GM18873 (cell line): Measurements from ENCODE around the gene BTBD19.
"Not testable (repeated sequence)": the region's sequence is repeated elsewhere in the genome, so short reads cannot be mapped to it uniquely, and the experiment has no call there.

Experiments used
- ATAC-seq: cut with Tn5 transposase; IDR thresholded peaks from one replicate; pipeline ENCODE4 v1.9.1; 2021; ENCODE audit warnings: mild to moderate bottlenecking, moderate library complexity, moderate number of reproducible peaks; ENCODE audit not compliant: unreplicated experiment, low FRiP score

Gene BTBD19

DNA sequence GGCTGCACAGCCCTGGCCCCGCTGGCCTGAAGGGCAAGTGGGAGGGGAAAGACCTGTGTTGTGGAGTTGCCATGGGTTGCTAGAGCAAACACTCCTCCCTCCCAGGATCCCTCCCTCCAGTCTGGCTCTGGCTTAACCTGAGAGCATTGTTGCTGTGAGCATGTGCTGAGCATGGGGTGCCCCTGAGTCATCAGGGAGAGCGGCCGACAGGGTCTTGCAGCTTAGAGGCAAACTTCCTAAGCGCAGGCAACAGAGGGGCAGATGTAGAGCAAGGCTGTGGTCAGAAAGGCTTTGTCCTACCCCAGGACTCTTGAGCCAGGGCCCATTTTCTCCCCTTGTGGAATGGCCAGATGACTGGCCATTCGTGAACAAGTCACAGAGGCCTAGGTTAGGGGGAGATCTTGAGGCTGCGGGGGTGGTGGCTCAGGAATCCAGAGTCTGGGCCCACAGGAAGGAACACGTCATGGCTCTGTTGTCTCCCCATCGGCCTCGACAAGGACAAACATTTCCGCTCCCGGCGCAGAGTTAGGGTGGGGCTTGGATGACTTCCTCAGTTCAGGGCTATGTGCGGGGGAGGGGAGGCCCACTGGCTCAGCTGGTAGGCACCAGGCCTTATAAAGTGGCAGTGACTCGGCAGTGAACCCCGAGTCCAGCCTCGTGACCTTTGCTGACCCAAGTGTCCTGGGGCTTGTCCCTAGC, 810 bp upstream of the BTBD19 start:
- no peak for ATAC-seq

DNA sequence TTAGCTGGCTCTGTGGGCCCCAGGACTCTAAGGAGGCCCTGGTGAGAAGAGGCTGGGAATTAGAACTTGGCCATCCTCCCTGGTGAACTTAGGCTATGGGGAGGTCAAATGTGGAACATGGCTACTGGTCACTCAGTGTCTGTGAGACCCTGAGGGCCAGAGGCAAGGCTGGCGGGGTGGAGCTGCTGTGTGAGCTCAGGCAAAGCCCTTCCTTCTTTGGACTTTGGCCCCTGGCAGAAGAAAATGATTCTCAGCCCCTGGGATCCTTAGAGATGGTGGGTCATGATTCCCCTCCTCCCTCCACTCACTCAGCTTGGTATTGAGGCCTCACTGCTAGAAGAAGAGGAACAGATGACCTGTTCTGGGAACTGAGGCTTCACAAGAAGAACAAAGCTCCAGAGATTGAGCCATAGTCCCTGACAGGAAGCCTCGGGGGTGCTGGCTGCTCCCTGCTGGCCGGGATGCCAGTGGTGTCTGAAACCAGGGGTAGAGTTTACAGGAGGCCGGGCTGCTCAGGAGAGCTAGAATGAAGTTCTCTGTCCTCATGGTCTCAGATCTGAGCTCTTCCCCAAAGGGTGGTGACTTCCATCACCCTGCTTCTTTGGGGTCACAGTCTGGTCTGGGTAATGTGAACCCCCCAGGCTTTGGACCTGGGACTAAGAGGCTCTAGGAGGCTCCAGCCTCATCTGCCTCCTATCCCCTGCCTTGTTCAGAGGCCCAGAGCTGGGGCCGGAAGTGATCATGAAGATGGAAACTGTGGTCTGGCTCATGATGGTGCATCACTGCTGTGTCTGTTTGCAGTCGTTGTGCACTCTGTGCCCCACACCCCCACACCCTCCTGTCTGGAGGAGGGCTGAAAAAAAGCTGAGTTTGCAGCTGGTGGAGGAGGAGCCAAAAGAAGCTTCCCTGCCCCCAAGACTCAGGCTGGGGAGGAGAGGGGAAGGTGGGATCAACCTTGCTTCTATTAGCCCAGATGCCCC, 905 bp downstream of the BTBD19 start:
- ATAC-seq: no peak

DNA sequence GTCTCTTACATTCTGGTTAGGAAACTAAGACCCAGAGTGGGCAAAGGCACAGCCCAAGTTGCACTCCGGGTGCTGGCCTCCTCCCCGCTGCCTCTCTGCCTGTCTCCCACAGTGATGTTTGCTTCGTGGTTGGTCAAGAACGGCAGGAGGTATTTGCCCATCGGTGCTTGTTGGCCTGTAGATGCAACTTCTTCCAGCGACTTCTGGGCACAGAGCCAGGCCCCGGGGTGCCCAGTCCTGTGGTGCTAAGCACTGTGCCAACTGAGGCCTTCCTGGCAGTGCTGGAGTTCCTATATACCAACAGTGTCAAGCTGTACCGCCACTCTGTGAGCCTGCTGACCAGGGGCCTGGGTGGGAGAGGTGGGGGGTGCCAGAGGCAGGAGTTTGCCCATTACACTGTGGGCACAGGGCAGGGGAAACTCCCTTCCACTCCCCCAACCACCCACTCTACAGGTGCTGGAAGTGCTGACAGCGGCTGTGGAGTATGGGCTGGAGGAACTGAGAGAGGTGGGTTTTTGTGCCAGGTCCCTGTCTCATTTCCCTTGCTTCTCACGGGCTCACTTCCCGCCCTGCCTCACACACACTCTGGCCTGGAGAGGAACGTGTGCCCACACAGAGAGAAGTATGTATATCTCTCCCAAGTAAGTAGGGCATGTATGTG, 1.9 kb downstream of the BTBD19 start:
- no peak for ATAC-seq

DNA sequence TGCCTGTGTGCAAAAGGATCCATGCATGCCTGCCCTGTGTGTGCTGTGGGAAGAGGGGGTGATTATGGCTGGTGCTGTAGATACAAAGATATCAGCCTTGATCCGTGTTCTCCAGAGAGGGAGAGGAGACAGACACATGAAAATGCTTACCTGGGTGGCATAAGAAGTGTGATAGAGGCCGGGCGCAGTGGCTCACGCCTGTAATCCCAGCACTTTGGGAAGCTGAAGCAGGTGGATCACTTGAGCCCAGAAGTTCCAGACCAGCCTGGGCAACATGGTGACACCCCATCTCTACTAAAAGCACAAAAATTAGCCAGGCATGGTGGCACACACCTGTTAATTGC, 2.4 kb downstream of the BTBD19 start:
- not testable (repeated sequence) for ATAC-seq

DNA sequence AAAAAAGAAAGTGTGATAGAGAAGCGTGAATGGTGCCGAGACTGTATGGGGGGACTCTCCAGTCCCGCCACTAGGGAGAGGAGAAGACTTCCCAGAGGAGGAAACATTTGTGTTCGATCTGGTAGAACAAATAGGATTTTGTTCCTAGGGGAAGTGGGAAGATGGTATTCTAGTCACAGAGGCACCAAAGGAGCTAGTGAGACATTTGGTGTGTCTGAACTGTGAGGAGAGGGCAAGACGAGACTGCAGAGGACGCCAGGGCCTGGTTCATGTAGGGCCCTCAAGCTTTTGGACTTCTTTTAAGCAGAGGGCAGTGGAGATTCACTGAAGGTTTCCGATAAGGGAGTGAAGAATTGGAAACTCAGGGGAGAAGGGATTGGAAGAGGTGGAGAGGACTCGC, 2.9 kb downstream of the BTBD19 start:
- no peak for ATAC-seq

DNA sequence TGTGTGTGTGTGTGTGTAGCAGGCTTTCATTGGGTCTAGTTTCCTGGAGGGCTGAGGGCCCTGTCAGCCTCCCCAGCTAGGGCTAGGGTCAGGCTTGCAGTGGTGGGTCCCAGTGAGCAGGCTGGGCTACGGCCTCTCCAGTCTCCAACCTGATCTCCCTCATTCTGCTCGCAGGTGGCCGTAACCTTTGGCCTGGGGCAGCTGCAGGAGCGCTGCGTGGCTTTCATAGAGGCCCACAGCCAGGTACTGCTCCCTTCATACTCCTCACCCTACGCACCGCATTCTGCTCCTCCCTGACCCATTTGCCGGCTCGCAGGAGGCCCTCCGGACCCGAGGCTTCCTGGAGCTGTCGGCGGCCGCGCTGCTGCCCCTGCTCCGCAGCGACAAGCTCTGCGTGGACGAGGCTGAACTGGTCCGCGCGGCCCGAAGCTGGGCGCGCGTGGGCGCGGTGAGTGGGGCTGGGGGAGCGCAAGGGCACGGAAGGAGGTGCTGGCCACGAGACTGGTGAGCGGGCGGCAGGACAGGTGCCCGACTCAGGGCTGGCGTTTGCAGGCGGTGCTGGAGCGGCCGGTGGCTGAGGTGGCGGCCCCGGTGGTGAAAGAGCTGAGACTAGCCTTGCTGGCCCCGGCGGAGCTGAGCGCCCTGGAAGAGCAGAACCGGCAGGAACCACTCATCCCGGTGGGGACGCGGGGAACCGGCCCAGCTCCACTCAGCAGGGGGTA, 4.7 kb downstream of the BTBD19 start:
- ATAC-seq: no peak

DNA sequence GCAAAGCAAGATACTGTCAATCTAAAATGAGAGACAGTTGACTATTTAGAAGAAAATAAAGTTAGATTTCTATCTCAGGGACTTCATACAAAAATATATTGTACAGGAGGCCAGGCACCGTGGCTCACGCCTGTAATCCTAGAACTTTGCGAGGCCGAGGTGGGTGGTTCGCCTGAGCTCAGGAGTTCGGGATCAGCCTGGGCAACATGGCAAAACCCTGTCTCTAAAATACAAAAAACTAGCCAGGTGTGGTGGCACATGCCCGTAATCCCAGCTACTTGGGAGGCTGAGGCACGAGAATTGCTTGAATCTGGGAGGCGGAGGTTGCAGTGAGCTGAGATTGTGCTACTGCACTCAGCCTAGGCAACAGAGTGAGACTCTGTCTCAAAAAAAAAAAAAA, 7.6 kb downstream of the BTBD19 start:
- ATAC-seq: not testable (repeated sequence)

DNA sequence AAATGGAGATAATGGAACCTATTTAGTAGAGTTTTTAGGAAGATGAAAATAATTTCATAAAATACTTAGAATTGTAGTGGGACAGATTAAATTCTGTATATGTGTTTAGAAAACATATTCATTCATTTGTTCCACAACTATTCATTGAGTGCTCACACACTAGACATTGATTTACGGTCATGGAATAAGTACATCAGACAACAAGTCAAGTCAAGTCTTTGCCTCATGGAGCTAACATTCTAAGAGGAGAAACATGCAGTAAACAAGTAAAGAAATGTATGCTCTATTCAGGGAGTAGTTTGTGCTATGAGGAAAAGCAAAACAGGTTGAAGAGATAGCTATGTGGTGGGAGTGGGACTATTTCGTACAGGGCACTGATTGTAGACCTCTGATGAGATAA, 9.0 kb downstream of the BTBD19 start:
- ATAC-seq: no peak

DNA sequence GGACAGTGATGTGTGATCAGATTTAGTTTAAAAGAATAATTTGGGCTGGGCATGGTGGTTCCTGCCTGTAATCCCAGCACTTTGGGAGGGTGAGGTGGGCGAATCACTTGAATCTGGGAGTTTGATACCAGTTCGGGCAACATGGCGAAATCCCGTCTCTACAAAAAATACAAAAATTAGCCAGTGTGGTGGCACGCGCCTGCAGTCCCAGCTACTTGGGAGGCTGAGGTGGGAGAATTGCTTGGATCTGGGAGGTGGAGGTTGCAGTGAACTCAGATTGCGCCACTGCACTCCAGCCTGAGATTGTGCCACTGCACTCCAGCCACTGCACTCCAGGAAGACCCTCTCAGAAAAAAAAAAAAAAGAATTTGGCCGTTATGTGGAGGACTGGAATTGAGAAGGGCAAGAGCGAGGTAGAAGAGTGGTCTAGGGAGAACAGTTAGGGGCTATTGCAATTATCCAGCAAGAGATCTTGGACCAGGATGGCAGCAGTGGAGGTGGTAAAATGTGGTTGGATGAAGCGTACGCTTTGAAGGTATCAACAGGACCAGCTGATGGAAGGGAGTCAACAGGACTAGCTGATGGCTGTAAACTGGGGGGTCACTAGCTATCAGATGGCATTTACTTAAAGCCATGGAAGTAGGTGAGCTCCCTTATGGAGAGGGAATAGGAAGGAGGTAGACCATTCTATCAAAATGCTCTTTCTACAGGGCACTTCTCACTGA, 9.6 kb downstream of the BTBD19 start:
- ATAC-seq: no peak

DNA sequence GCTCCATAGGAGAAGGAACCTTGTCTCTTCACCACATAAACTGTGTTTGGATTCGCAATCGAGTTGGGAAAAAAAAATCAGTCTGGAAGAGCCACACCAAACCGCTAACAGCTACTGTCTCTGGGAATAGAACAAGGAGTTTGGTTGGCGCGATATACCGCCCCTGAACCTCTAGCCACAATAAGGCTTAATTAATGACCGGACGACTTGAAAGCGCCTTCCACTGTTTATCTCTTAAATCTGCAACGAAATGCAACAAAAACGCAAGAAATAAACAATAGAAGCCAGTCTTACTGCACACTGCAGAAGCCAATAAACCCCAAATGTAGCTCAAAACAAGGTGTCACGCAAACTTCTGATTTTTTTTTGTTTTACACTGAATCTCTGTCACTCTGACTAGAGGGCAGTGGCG, 10.9 kb downstream of the BTBD19 start:
- no peak for ATAC-seq

DNA sequence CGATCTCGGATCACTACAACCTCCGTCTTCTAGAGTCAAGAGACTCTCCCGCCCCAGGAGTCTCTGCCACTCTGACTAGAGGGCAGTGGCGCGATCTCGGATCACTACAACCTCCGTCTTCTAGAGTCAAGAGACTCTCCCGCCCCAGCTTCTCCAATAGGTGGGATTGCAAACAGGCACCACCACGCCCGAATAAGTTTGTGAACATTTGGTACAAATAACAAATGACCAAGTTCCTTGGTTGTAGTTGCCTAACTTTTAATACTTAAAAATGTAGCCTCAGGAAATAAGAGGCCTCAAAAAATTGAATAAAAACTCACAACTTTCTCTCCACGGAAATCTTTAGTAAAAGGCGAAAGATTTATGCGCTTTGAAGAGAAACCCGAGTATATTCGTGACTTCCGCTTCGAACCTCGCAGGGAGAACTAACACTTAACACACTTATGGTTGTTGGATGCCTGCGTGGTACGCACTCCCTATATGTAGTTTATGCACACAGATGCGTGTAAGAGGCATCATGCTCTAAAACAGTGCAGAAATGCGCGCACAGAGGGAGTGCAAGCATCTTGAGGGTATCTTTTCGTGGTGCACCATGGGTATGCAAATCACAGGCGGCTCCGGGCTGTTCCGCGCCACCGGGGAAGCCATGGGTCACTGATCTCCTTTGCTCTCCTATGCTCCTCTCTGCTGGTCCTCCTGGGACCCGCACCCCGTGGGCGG, 11.4 kb downstream of the BTBD19 start:
- ATAC-seq: peak; percentile 71

DNA sequence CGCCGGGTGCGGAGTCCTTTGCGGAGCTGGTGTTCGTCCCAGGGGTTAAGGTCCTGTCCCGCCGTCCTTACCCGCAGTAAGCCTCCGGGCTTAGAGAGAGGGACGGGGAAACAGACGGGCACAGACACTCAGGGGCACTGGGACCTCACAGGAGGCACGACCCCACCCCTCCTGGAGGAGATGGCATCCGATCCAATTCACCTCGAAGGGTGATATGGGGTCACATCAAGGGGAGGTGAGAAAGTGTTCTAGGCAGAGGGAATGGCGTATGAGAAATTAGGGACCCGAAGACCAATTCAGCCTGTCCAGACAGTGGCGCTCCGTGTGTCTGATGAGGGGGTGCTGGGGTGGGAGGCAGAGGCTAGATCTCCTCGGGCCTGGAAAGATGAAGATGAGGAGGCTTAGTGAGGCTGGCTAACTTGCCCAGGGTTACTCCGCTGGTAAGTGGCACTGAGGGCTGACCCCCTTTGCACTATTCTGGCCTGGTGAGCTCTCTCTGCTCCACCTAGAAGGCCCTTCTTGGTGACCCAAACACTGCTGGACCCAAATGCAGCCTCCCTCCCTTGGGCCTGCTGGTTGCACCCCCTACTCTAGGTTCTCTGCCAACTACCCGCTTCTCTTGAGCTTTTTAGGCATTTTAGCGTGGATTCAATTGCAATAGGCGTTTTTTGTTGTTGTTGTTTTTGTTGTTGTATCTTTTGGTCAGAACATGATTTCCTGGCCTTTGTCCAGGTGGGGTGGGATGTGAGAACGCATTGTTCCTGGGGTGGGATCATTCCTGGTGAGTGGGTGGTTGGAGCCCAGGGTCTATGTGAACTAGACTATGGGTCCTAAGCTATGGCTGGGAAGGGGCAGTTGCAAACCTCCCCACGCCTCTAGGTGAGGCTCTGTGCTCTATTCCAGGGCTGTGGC, 12.3 kb downstream of the BTBD19 start:
- no peak for ATAC-seq

DNA sequence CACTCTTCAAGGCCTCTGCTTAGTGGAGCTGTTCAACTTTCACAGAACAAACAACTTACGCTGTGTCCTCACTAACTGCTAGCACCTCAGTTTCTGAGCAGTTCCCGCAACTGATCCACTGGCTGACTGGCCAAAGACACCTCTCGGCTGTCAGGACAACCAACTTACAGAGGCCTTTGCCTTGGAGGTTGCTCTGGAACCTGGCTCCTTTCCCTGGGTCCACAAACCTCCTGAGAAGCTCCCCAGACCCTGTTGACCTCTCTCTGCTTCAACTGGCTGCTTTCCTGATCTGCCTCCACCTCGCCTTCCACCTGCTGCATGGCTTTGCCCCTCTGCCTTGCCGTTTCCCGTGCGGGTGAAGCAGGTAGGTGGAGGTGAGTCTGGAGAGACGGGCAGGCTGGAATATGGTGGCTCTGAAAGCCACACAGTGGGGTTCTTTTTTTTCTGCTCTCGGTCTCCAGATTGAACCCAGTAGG, 13.0 kb downstream of the BTBD19 start:
- no peak for ATAC-seq

DNA sequence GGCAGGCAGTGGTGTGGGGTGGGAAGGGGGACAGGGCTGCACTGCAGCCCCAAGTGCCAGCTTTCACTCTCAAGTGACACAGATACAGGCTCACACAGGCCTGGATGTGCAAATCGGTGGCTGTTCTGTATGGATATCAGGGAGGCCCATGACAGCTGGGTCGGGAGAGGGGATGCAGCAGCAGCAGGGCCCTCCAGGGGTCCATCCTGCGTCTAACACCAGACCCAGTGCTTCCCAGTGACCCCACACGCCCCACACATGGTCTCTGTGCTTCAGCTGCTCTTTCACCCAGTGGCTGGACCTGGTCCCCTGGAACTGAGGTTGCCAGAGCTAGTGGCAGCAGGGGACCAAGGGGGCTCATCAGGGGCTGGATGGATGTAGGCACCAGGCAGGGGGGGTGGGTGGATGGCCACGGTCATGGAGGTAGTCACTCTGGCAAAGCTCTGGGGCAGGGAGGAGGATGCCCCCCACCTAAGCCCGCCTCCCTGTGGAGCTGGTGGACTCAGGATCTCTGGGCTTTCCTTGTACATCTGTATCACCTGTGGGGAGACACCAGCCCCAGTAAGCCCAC, 13.9 kb downstream of the BTBD19 start:
- no peak for ATAC-seq

DNA sequence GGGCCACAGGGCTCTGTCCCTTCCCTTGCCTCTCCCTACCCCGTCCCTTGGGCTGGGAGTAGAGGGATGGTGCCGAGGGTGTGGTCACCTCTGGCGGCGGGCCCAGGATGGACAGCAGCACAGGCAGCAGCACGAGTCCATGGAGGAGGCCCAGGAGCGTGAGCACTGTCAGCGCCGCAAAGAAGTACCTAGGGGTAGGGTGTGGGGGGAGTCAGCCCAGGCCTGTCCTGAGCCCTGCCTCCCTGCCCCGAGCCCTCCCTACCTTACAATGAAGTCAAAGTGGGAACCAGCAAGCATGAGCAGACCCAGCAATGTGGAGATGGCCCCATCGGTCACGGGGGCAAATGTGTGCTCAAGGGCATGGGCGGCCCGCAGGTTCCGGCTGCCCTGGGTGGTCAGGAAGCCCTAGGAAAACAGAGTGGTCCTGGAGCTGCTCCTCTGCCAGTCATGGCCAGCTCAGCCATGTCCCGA, 14.7 kb downstream of the BTBD19 start:
- ATAC-seq: no peak

DNA sequence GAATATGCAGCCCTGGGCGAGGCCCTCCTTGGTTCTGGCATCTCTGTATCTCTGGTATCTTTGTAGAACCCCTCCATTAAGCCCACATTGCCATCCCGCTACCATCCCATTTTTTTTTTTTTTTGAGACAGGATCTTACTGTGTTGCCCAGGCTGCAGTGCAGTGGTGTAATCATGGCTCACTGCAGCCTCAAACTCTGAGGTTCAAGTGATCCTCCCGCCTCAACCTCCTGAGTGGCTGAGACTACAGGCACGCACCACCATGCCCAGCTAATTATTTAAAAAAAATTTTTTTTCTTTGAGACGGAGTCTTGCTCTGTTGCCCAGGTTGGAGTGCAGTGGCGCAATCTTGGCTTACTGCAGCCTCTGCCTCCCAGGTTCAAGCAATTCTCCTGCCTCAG, 16.1 kb downstream of the BTBD19 start:
- ATAC-seq: not testable (repeated sequence)

DNA sequence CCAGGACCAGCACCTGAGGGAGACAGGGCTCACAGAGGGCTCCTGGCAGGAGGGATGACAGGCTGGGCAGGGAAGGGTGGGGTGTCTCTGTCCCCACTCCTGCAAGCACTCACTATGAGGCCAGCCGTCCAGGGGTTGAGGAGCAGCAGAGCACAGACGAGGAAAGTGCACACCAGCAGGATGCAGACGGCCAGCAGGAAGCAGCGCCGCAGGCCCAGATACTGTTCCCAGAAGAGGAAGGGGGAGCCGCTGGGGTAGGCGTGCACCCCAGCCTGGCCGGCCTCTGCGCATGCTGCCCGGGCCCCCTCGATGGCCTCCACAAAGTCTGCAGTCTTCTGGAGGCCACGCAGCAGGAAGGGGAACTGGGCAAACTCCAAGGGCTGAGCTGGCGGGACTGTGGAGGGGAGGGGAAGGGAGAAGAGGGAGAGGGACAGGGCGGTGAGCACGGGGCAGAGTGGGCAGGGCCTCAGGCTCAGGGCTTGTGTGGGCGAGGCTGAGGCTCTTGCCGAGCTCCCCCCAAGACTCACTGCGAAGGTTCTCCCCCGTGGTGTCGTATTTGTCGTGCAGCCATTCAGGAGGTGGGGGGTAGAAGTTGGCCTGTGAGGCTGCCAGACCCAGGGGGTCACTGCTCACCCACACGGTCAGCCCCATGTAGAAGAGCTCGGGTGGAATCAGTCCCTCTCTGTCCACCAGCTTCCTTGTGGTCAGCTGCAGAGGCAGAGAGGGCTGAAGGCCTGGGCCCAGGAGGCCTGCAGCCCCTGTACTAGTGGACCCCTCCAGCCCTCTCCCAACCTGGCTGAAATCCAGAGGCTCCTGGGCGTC, 18.3 kb downstream of the BTBD19 start:
- ATAC-seq: no peak
